ENCODE results near the gene GCNT3. TPM values are rescaled to one million over a fixed set of nuclear protein-coding genes. Genes with fewer than 3 reads are reported as not detected.

Gene GCNT3
- total and polyA plus RNA-seq, 2 of the 8 experiments (the other 6 are each of a cell fraction or from before 2014, with no cell fraction given): not detected

DNA sequence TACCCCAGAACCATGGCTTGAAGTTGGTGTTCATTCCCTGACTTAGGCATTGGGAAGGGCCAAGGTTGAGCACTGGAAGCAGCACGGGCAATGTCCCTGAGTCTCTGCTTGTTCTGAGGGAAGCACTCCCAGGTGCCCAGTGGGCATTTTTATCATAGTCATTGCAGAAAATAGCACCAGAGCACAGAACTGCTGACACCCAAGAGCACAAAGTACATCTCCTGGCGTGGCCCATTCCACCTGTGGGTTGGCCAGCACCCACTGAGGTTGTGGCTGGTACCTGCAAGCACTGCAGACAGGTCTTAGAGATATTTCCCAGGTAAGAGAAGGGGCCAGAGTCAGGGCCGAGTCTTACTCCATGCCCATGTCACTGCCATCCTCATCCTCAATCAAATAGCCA, 28.5 kb upstream of the GCNT3 start:
- H3K23ac ChIP-seq (ENCODE audit: insufficient read length): no peak overlapping the region
- H2BK120ac ChIP-seq (replicated peaks; ENCODE audit: low read depth, low read length): no peak overlapping the region
- H3K27ac ChIP-seq (ENCODE audit: low read depth, low read length): no peak overlapping the region
- no peaks in the 10 kb centered on the region for H3K36me3 ChIP-seq (ENCODE audit: control insufficient read depth in 2 of 4, insufficient read depth in 4 of 4, low read length in 3 of 4)
- H2AFZ ChIP-seq (ENCODE audit: low read length): no peak overlapping the region
- no peaks in the 10 kb centered on the region for H3K9me3 ChIP-seq (ENCODE audit: insufficient read depth in 2 of 2, low read depth in 1 of 2, low read length in 1 of 2)
- 75% methylated on average over 3 of the region's 3 CpGs; no CpG with 5 or more reads in 1 of the 2 experiments for WGBS, 2 experiments (ENCODE audit: extremely low coverage in 1 of 2, insufficient coverage in 1 of 2, insufficient read length in 1 of 2, insufficient replicate concordance in 2 of 2, low coverage in 1 of 2, low lambda C conversion rate in 2 of 2, missing lambda C conversion rate in 1 of 2)
- H3K4ac ChIP-seq (replicated peaks; ENCODE audit: insufficient read length, low read depth, low read length): no peak overlapping the region
- no peaks in the 10 kb centered on the region for H3K79me1 ChIP-seq (ENCODE audit: low read depth, low read length)
- H4K5ac ChIP-seq (ENCODE audit: insufficient read length, low read depth, low read length): no peak overlapping the region
- H3K4me3 ChIP-seq (ENCODE audit: extremely low read depth in 1 of 4, insufficient read depth in 2 of 4, low read depth in 3 of 4, low read length in 4 of 4): no peak overlapping the region
- H3K27me3 ChIP-seq (replicated peaks in 1 of 4; ENCODE audit: control insufficient read depth in 3 of 4, extremely low read depth in 1 of 4, insufficient read depth in 3 of 4, low read length in 3 of 4): no peaks in the 10 kb centered on the region
- no peak overlapping the region for H4K91ac ChIP-seq (replicated peaks; ENCODE audit: insufficient read length, low read length)
- H3K9ac ChIP-seq (replicated peaks in 1 of 4; ENCODE audit: extremely low read depth in 1 of 4, low read depth in 3 of 4, low read length in 3 of 4): no peak overlapping the region
- no peak overlapping the region for H2BK15ac ChIP-seq (ENCODE audit: low read length)
- ChIA-PET POLR2A (ENCODE audit: partially characterized antibody) (no interaction called here), CTCF (ENCODE audit: partially characterized antibody) (interaction anchor here (1.0 to 2.0 kb wide), 2 partner anchors 10 to 50 kb away, joined by 3 to 9 read pairs; no protein-coding TSS in a partner anchor)
- H3K23me2 ChIP-seq (ENCODE audit: low read depth, low read length): no peaks in the 10 kb centered on the region
- H2BK12ac ChIP-seq (ENCODE audit: low read depth, low read length): no peak overlapping the region
- FAIRE-seq: no peak
- H3K4me2 ChIP-seq (ENCODE audit: insufficient read depth in 1 of 2, low read depth in 2 of 2, low read length in 2 of 2): no peak overlapping the region
- H3K14ac ChIP-seq (ENCODE audit: insufficient read length): no peak overlapping the region
- H4K20me1 ChIP-seq (replicated peaks in 1 of 2; ENCODE audit: control insufficient read depth in 1 of 2, insufficient read depth in 2 of 2, low read length in 2 of 2): no peaks in the 10 kb centered on the region
- no peaks in the 10 kb centered on the region for H3K4me1 ChIP-seq (replicated peaks in 1 of 4; ENCODE audit: control insufficient read depth in 3 of 4, insufficient read depth in 4 of 4, low read length in 3 of 4)
- no peak overlapping the region for H3K56ac ChIP-seq (replicated peaks; ENCODE audit: insufficient read length, low read depth, low read length)
- no peak overlapping the region for H2BK20ac ChIP-seq (ENCODE audit: low read length)
- no peak overlapping the region for H2AK5ac ChIP-seq (ENCODE audit: low read depth, low read length)
- H3K18ac ChIP-seq (ENCODE audit: extremely low read depth, low read length): no peak overlapping the region
- no peak for DNase-seq (ENCODE audit: low read depth in 1 of 2, low spot score in 2 of 2)
- H3K79me2 ChIP-seq (ENCODE audit: control insufficient read depth in 1 of 2, insufficient read depth in 2 of 2, low read length in 2 of 2): no peaks in the 10 kb centered on the region
- H2BK5ac ChIP-seq (ENCODE audit: low read depth, low read length): no peak overlapping the region
- H4K8ac ChIP-seq (ENCODE audit: extremely low read depth, insufficient read depth, low read length): no peak overlapping the region
- TF ChIP-seq, protein P1, sequence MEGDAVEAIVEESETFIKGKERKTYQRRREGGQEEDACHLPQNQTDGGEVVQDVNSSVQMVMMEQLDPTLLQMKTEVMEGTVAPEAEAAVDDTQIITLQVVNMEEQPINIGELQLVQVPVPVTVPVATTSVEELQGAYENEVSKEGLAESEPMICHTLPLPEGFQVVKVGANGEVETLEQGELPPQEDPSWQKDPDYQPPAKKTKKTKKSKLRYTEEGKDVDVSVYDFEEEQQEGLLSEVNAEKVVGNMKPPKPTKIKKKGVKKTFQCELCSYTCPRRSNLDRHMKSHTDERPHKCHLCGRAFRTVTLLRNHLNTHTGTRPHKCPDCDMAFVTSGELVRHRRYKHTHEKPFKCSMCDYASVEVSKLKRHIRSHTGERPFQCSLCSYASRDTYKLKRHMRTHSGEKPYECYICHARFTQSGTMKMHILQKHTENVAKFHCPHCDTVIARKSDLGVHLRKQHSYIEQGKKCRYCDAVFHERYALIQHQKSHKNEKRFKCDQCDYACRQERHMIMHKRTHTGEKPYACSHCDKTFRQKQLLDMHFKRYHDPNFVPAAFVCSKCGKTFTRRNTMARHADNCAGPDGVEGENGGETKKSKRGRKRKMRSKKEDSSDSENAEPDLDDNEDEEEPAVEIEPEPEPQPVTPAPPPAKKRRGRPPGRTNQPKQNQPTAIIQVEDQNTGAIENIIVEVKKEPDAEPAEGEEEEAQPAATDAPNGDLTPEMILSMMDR (IDR thresholded peaks at IDR 0.05; ENCODE audit: control extremely low read depth in 1 of 3, insufficient read depth in 1 of 3, low read depth in 1 of 3, low read length in 3 of 3): no peak
- no peak for TF ChIP-seq MAFK (IDR thresholded peaks at IDR 0.05; ENCODE audit: low read depth, low read length)
- no peak for TF ChIP-seq SP1 (IDR thresholded peaks at IDR 0.05; ENCODE audit: low read depth, low read length)
- TF ChIP-seq SIX5 (IDR thresholded peaks at IDR 0.05; ENCODE audit: low read depth, low read length): no peak
- TF ChIP-seq TBP (IDR thresholded peaks at IDR 0.05; ENCODE audit: low read depth, low read length): no peak
- TF ChIP-seq SP2 (IDR thresholded peaks at IDR 0.05; ENCODE audit: low read length): no peak
- TF ChIP-seq SUZ12 (IDR thresholded peaks at IDR 0.05; ENCODE audit: low read length): no peak
- TF ChIP-seq SIRT6 (IDR thresholded peaks at IDR 0.05; ENCODE audit: low read length): no peak
- TF ChIP-seq ASH2L (IDR thresholded peaks at IDR 0.05; ENCODE audit: low read length): no peak
- TF ChIP-seq BCL11A (IDR thresholded peaks at IDR 0.05; ENCODE audit: low read depth in 2 of 2, low read length in 2 of 2): no peak
- TF ChIP-seq FOSL1 (IDR thresholded peaks at IDR 0.05; ENCODE audit: insufficient read depth, low read depth, low read length): no peak
- TF ChIP-seq SIN3A (conservative IDR thresholded peaks at IDR 0.05 in 1 of 2, IDR thresholded peaks at IDR 0.05 in 1 of 2; ENCODE audit: low read depth in 1 of 2, low read length in 2 of 2): no peak
